Mesothelial cell of epicardium (in vitro differentiated cells): Measurements from ENCODE around the gene TRDMT1. TPM values are rescaled to one million over a fixed set of nuclear protein-coding genes. Genes with fewer than 3 reads are reported as not detected.

Experiments
- DNase-seq, 2 experiments: peaks; one replicate each; pipeline ENCODE4 v3.0.0; 2021; ENCODE audit warnings: low spot score in 2 of 2; ENCODE audit not compliant: unreplicated experiment in 2 of 2
- H3K27ac Mint-ChIP-seq: 2 replicates; pipeline ENCODE4 v1.8.0; 2021; ENCODE audit warnings: mixed read lengths
- H3K27me3 Mint-ChIP-seq: 2 replicates; pipeline ENCODE4 v1.8.0; 2021; ENCODE audit warnings: low read depth, mixed read lengths
- H3K36me3 Mint-ChIP-seq: 2 replicates; pipeline ENCODE4 v1.8.0; 2021; ENCODE audit warnings: mixed read lengths
- H3K4me1 Mint-ChIP-seq: 2 replicates; pipeline ENCODE4 v1.8.0; 2021; ENCODE audit warnings: mixed read lengths
- H3K4me3 Mint-ChIP-seq: 2 replicates; pipeline ENCODE4 v1.8.0; 2021; ENCODE audit warnings: mild to moderate bottlenecking, moderate library complexity, mixed read lengths
- H3K9me3 Mint-ChIP-seq: 2 replicates; pipeline ENCODE4 v1.8.0; 2021; ENCODE audit warnings: mixed read lengths
- CTCF ChIP-seq: fragments of 200-600 bp; sonication (generic); IDR thresholded peaks from one replicate; pipeline ENCODE4 v1.5.0; 2021; ENCODE audit warnings: antibody characterized with exemption; ENCODE audit not compliant: unreplicated experiment
- total RNA-seq: library from RNA; stranded (reverse); gene quantifications from 3 replicates; pipeline ENCODE4 v1.2.1, GENCODE V29; 2021

TRDMT1 gene
- total RNA-seq, 1 donor from 2014 or later = 8.2 TPM

GRCh38 chr10:17190602-17191001 lies 10.9 kb downstream of the TRDMT1 start:
- no peak for TF ChIP-seq CTCF
- Mint-ChIP-seq H3K4me3 (no peak overlapping the region), H3K36me3 (peaks cover 7% of the 10 kb centered on the region), H3K4me1 (peaks cover 18% of the 10 kb centered on the region), H3K27ac (no peak overlapping the region), H3K9me3 (peaks cover 16% of the 10 kb centered on the region), H3K27me3 (no peaks in the 10 kb centered on the region)
- no peak for DNase-seq

GRCh38 chr10:17188644-17189172 lies 12.8 kb downstream of the TRDMT1 start:
- Mint-ChIP-seq H3K4me3 (no peak overlapping the region), H3K9me3 (peaks cover 5% of the 10 kb centered on the region), H3K27ac (peak overlapping the region; percentile 64), H3K36me3 (peaks cover under 1% of the 10 kb centered on the region), H3K27me3 (no peaks in the 10 kb centered on the region), H3K4me1 (peaks cover 18% of the 10 kb centered on the region)
- DNase-seq = no peak
- TF ChIP-seq CTCF = no peak

GRCh38 chr10:17185873-17186272 lies 15.6 kb downstream of the TRDMT1 start:
- DNase-seq = no peak
- H3K9me3 Mint-ChIP-seq = no peaks in the 10 kb centered on the region
- H3K4me3 Mint-ChIP-seq = no peak overlapping the region
- TF ChIP-seq CTCF = no peak
- no peak overlapping the region for H3K27ac Mint-ChIP-seq
- peaks cover 27% of the 10 kb centered on the region for H3K4me1 Mint-ChIP-seq
- H3K27me3 Mint-ChIP-seq = no peaks in the 10 kb centered on the region
- no peaks in the 10 kb centered on the region for H3K36me3 Mint-ChIP-seq

- no peak overlapping the region for H3K4me3 Mint-ChIP-seq
- no peaks in the 10 kb centered on the region for H3K36me3 Mint-ChIP-seq
- H3K4me1 Mint-ChIP-seq = peaks cover 20% of the 10 kb centered on the region
- TF ChIP-seq CTCF = peak; percentile 48
- H3K9me3 Mint-ChIP-seq = no peaks in the 10 kb centered on the region
- no peaks in the 10 kb centered on the region for H3K27me3 Mint-ChIP-seq
- no peak for DNase-seq
- no peak overlapping the region for H3K27ac Mint-ChIP-seq
Observed at GRCh38 chr10:17183110-17183509, 18.4 kb downstream of the TRDMT1 start.

GRCh38 chr10:17181751-17182150 lies 19.7 kb downstream of the TRDMT1 start:
- DNase-seq = no peak
- Mint-ChIP-seq H3K36me3 (no peaks in the 10 kb centered on the region), H3K4me1 (peaks cover 20% of the 10 kb centered on the region), H3K4me3 (no peak overlapping the region), H3K9me3 (no peaks in the 10 kb centered on the region), H3K27me3 (no peaks in the 10 kb centered on the region), H3K27ac (peak overlapping the region; percentile 50)
- TF ChIP-seq CTCF = no peak

- no peak for DNase-seq
- no peak for TF ChIP-seq CTCF
- H3K9me3 Mint-ChIP-seq = no peaks in the 10 kb centered on the region
- H3K27ac Mint-ChIP-seq = no peak overlapping the region
- H3K36me3 Mint-ChIP-seq = no peaks in the 10 kb centered on the region
- peaks cover 20% of the 10 kb centered on the region for H3K4me1 Mint-ChIP-seq
- H3K27me3 Mint-ChIP-seq = no peaks in the 10 kb centered on the region
- no peak overlapping the region for H3K4me3 Mint-ChIP-seq
Observed at GRCh38 chr10:17181110-17181509, 20.4 kb downstream of the TRDMT1 start.
